ENCODE measurements around the gene SETD5.

- no peak for TF ChIP-seq POLR2A (IDR thresholded peaks at IDR 0.05)
- TF ChIP-seq, protein P1, sequence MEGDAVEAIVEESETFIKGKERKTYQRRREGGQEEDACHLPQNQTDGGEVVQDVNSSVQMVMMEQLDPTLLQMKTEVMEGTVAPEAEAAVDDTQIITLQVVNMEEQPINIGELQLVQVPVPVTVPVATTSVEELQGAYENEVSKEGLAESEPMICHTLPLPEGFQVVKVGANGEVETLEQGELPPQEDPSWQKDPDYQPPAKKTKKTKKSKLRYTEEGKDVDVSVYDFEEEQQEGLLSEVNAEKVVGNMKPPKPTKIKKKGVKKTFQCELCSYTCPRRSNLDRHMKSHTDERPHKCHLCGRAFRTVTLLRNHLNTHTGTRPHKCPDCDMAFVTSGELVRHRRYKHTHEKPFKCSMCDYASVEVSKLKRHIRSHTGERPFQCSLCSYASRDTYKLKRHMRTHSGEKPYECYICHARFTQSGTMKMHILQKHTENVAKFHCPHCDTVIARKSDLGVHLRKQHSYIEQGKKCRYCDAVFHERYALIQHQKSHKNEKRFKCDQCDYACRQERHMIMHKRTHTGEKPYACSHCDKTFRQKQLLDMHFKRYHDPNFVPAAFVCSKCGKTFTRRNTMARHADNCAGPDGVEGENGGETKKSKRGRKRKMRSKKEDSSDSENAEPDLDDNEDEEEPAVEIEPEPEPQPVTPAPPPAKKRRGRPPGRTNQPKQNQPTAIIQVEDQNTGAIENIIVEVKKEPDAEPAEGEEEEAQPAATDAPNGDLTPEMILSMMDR (IDR thresholded peaks at IDR 0.05), result no peak
These were observed 6.0 kb downstream of the SETD5 start for GRCh38 chr3:9403463-9403862.
